Neural cell (in vitro differentiated cells): ENCODE data around the gene NEDD1. TPM values are rescaled to one million over a fixed set of nuclear protein-coding genes. Genes with fewer than 3 reads are reported as not detected.

Source experiments
- H2AFZ ChIP-seq: fragments of 200-600, 300-800 bp; sonication (generic), shearing (Covaris generic); 2 replicates; pipeline ENCODE4 v1.6.0; 2014; ENCODE audit warnings: low read depth, mild to moderate bottlenecking, antibody characterized with exemption, low read length, moderate library complexity
- H3F3A ChIP-seq: fragments of 200-600 bp; shearing (Covaris generic); 2 replicates; pipeline ENCODE4 v1.6.1; 2016; ENCODE audit warnings: mild to moderate bottlenecking, moderate library complexity, mixed read lengths, antibody characterized with exemption, low read length; ENCODE audit not compliant: insufficient read depth, poor library complexity, severe bottlenecking
- H3K27ac ChIP-seq: fragments of 200-600, 300-800 bp; sonication (generic), shearing (Covaris generic); 2 replicates; pipeline ENCODE4 v1.5.1; 2014; ENCODE audit warnings: mild to moderate bottlenecking, low read length, moderate library complexity
- H3K27me3 ChIP-seq: fragments of 300-800, 200-600 bp; sonication (generic), shearing (Covaris generic); 2 replicates; pipeline ENCODE4 v1.6.0; 2014; ENCODE audit warnings: mild to moderate bottlenecking, low read depth, low read length, moderate library complexity; ENCODE audit not compliant: insufficient read depth
- H3K36me3 ChIP-seq: fragments of 300-800, 200-600 bp; sonication (generic), shearing (Covaris generic); 2 replicates; pipeline ENCODE4 v1.5.1; 2014; ENCODE audit warnings: mild to moderate bottlenecking, antibody characterized with exemption, low read length, moderate library complexity; ENCODE audit not compliant: insufficient read depth
- H3K4me2 ChIP-seq: fragments of 300-800, 200-600 bp; sonication (generic), shearing (Covaris generic); 2 replicates; pipeline ENCODE4 v1.6.0; 2014; ENCODE audit warnings: mild to moderate bottlenecking, low read length
- H3K4me3 ChIP-seq: fragments of 300-800, 200-600 bp; sonication (generic), shearing (Covaris generic); 2 replicates; pipeline ENCODE4 v1.5.1; 2014; ENCODE audit warnings: mild to moderate bottlenecking, low read length, moderate library complexity
- H3K79me2 ChIP-seq: fragments of 200-600 bp; shearing (Covaris generic); replicated peaks from 2 replicates; pipeline ENCODE4 v1.6.0; 2014; ENCODE audit warnings: mild to moderate bottlenecking, low read length, moderate library complexity; ENCODE audit not compliant: insufficient read depth
- H3K9ac ChIP-seq: fragments of 300-800, 200-600 bp; sonication (generic), shearing (Covaris generic); 2 replicates; pipeline ENCODE4 v1.6.1; 2016; ENCODE audit warnings: mild to moderate bottlenecking, low read length, mixed read lengths
- H3K9me2 ChIP-seq: fragments of 200-600 bp; shearing (Covaris generic); 2 replicates; pipeline ENCODE4 v1.6.1; 2016; ENCODE audit warnings: mild to moderate bottlenecking, low read length, mixed read lengths; ENCODE audit not compliant: insufficient read depth
- H3K9me3 ChIP-seq: fragments of 200-600, 300-800 bp; sonication (generic), shearing (Covaris generic); 2 replicates; pipeline ENCODE4 v1.6.1; 2016; ENCODE audit warnings: mild to moderate bottlenecking, mixed run types, low read length, moderate library complexity, mixed read lengths
- H4K20me1 ChIP-seq: fragments of 200-600 bp; shearing (Covaris generic); 2 replicates; pipeline ENCODE4 v1.6.1; 2016; ENCODE audit warnings: mild to moderate bottlenecking, mixed run types; ENCODE audit not compliant: insufficient read depth
- CTCF ChIP-seq: fragments of 450-650 bp; IDR thresholded peaks from 2 replicates; pipeline ENCODE4 v1.5.1; 2014; ENCODE audit warnings: antibody characterized with exemption, mild to moderate bottlenecking, moderate library complexity; ENCODE audit not compliant: poor library complexity, severe bottlenecking
- EP300 ChIP-seq: fragments of 450-650 bp; conservative IDR thresholded peaks from 2 replicates; pipeline ENCODE4 v1.6.1; 2014; ENCODE audit warnings: antibody characterized with exemption, mild to moderate bottlenecking, moderate library complexity; ENCODE audit not compliant: poor library complexity, severe bottlenecking
- EZH2 ChIP-seq: fragments of 200-600, 300-800 bp; shearing (Covaris generic), sonication (generic); IDR thresholded peaks from 2 replicates; pipeline ENCODE4 v1.6.1; 2014; ENCODE audit warnings: antibody characterized with exemption, low read length, borderline replicate concordance, mild to moderate bottlenecking; ENCODE audit not compliant: insufficient read depth, poor library complexity, severe bottlenecking
- MXI1 ChIP-seq: fragments of 450-650 bp; conservative IDR thresholded peaks from 2 replicates; pipeline ENCODE4 v1.6.1; 2014; ENCODE audit warnings: antibody characterized with exemption, mild to moderate bottlenecking; ENCODE audit not compliant: poor library complexity, severe bottlenecking
- POLR2AphosphoS5 ChIP-seq: IDR thresholded peaks from 2 replicates; pipeline ENCODE4 v1.6.1; 2012
- RAD21 ChIP-seq: fragments of 450-650 bp; conservative IDR thresholded peaks from 2 replicates; pipeline ENCODE4 v1.6.1; 2014; ENCODE audit warnings: antibody characterized with exemption, mild to moderate bottlenecking, moderate library complexity
- REST ChIP-seq: IDR thresholded peaks from 2 replicates; pipeline ENCODE4 v1.6.1; 2012; ENCODE audit warnings: borderline replicate concordance
- SMC3 ChIP-seq: fragments of 450-650 bp; conservative IDR thresholded peaks from 2 replicates; pipeline ENCODE4 v1.6.1; 2014; ENCODE audit warnings: antibody characterized with exemption, mild to moderate bottlenecking, moderate library complexity; ENCODE audit not compliant: poor library complexity
- TAF1 ChIP-seq: IDR thresholded peaks from 2 replicates; pipeline ENCODE4 v1.6.1; 2012; ENCODE audit warnings: low read depth
- polyA plus RNA-seq: library from polyadenylated mRNA; depleted of rRNA; stranded (reverse); fragments of >200 nt; gene quantifications from 2 replicates; pipeline ENCODE4 v1.2.3, GENCODE V29; 2014

Gene NEDD1
- polyA plus RNA-seq, 1 donor from 2014 or later: 3.8 TPM

GRCh38 chr12:96883571-96883970, 23.5 kb upstream of the NEDD1 start:
- H2AFZ ChIP-seq: no peak overlapping the region
- no peaks in the 10 kb centered on the region for H4K20me1 ChIP-seq
- no peak overlapping the region for H3K9ac ChIP-seq
- no peaks in the 10 kb centered on the region for H3F3A ChIP-seq
- H3K4me3 ChIP-seq: no peak overlapping the region
- no peaks in the 10 kb centered on the region for H3K36me3 ChIP-seq
- no peak overlapping the region for H3K4me2 ChIP-seq
- H3K27me3 ChIP-seq: no peaks in the 10 kb centered on the region
- H3K79me2 ChIP-seq: no peaks in the 10 kb centered on the region
- no peaks in the 10 kb centered on the region for H3K9me2 ChIP-seq
- H3K27ac ChIP-seq: no peak overlapping the region
- TF ChIP-seq RAD21 (no peak), EZH2 (no peak), MXI1 (no peak), TAF1 (no peak), SMC3 (no peak), CTCF (no peak), POLR2AphosphoS5 (no peak), REST (no peak)
- no peaks in the 10 kb centered on the region for H3K9me3 ChIP-seq

DNA sequence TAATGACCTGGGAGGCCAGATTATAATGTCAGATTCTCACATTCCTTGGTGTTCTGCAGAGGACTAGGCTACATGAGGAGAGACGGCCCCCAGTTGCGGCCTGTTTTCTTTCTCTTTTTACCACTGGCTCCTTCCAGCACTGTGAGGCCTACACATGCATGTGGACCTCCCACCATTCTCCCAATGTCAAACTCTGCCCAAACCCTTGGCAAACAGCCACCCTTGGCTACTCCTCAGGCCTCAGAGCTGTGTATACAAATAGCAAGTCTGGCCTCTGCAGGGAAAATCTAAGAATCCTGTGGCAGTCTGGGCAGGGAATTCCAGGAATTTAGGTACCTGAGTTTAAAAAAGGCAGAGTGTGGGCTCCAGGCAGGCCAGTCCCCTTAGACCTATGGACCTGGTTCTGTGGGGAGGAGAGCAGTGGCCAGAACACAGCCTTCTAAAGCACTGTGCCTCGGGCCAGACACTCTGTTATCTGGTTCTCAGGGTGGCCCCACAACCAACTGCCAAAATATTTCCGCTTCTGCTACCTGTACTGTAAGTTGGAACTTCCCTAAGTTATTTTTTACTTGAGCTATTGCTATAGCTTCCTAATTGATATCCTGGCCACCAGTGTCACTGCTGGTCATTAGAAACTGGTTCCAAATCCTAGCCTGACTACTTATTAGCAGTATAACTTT, 19.9 kb upstream of the NEDD1 start:
- H4K20me1 ChIP-seq: no peaks in the 10 kb centered on the region
- H3K4me3 ChIP-seq: no peak overlapping the region
- no peak overlapping the region for H3K9ac ChIP-seq
- H3K27ac ChIP-seq: no peak overlapping the region
- H3K9me3 ChIP-seq: no peaks in the 10 kb centered on the region
- no peaks in the 10 kb centered on the region for H3K79me2 ChIP-seq
- no peaks in the 10 kb centered on the region for H3K36me3 ChIP-seq
- H3K9me2 ChIP-seq: no peaks in the 10 kb centered on the region
- H2AFZ ChIP-seq: no peak overlapping the region
- no peaks in the 10 kb centered on the region for H3F3A ChIP-seq
- TF ChIP-seq RAD21 (no peak), SMC3 (no peak), EP300 (no peak), CTCF (no peak), EZH2 (no peak), MXI1 (no peak), REST (no peak), TAF1 (no peak)
- H3K4me2 ChIP-seq: no peak overlapping the region
- no peaks in the 10 kb centered on the region for H3K27me3 ChIP-seq
